Omental fat pad (tissue), 4 donors: ENCODE measurements around the gene IRF9. TPM values are rescaled to one million over a fixed set of nuclear protein-coding genes. Genes with fewer than 3 reads are reported as not detected.

Experiments used
- ATAC-seq: fragments of 150-250 bp; one replicate; pipeline ENCODE4 v1.9.1; 2016; ENCODE audit warnings: mild to moderate bottlenecking, moderate library complexity; ENCODE audit not compliant: low FRiP score
- DNase-seq: peaks from one replicate; pipeline ENCODE4 v3.0.0-alpha.2; 2019; ENCODE audit warnings: low spot score
- CTCF ChIP-seq, 3 donors: fragments of 450-650 bp; IDR thresholded peaks; one replicate each; pipeline ENCODE4 v1.5.1; 2016 to 2017; ENCODE audit warnings: antibody characterized with exemption in 3 of 3, mild to moderate bottlenecking in 3 of 3, moderate library complexity in 2 of 3
- total RNA-seq, 4 donors: library from RNA; depleted of rRNA; stranded (reverse); fragments of >200 nt; gene quantifications; one replicate each; pipeline ENCODE4 v1.1.0, GENCODE V29; 2016

Gene IRF9
- total RNA-seq, 4 donors from 2014 or later = 39.4 to 126 (median 66.3) TPM

GRCh38 chr14:24164518-24164991 is 3.5 kb downstream of the IRF9 start:
- DNase-seq (no peak), ATAC-seq (no peak)
- no peak for TF ChIP-seq CTCF (IDR thresholded peaks at IDR 0.05)

GRCh38 chr14:24165785-24166184 is 4.7 kb downstream of the IRF9 start:
- no peak for DNase-seq
- ATAC-seq = no peak
- TF ChIP-seq CTCF (IDR thresholded peaks at IDR 0.05) = no peak

- DNase-seq = no peak
- TF ChIP-seq CTCF (IDR thresholded peaks at IDR 0.05) = no peak
- no peak for ATAC-seq
Observed at GRCh38 chr14:24167469-24168114, 6.5 kb downstream of the IRF9 start.

- DNase-seq (peak; percentile 46), ATAC-seq (peak; percentile 92)
- TF ChIP-seq CTCF (IDR thresholded peaks at IDR 0.05) = no peak
Observed at GRCh38 chr14:24171422-24172260, 10.6 kb downstream of the IRF9 start, which contains the start of gene REC8. Gene REC8 (plus strand): TSS chr14:24172080. CDS start chr14:24172553, 473 bp downstream.

- no peak for TF ChIP-seq CTCF (IDR thresholded peaks at IDR 0.05)
- DNase-seq (no peak), ATAC-seq (peak; percentile 2)
Observed at GRCh38 chr14:24172261-24172860, 11.3 kb downstream of the IRF9 start.

- TF ChIP-seq CTCF (IDR thresholded peaks at IDR 0.05) = no peak
- ATAC-seq (no peak), DNase-seq (no peak)
Observed at GRCh38 chr14:24172871-24173281, 11.8 kb downstream of the IRF9 start.
